Spleen (tissue), 7 donors: Measurements from ENCODE around the gene PLB1.

Source experiments
- CTCF ChIP-seq, 11 experiments: fragments of 200-600 bp in 7 of 11; fragments of 450-650 bp in 4 of 11; sonication (generic) in 4 of 11; IDR thresholded peaks in 8 of 11; conservative IDR thresholded peaks in 3 of 11; 1 replicate in 7 of 11; 2 replicates in 4 of 11; pipeline versions ENCODE4 v1.4.0 to v1.8.0; 2016 to 2021; ENCODE audit warnings: antibody characterized with exemption in 11 of 11, inconsistent platforms in 4 of 11, mild to moderate bottlenecking in 1 of 11
- POLR2AphosphoS5 ChIP-seq, 3 donors: sonication (generic); formaldehyde crosslinking; IDR thresholded peaks; one replicate each; pipeline ENCODE4 v1.5.1; 2017; ENCODE audit warnings: antibody characterized with exemption in 3 of 3
- donor health status: DM: no; HTN: no; CAD: no; lungs with moderate emphysema.
- donor health status: DM: no; HTN: no; CAD: no.
- donor health status: DM: no; HTN: no; CAD: no.

- TF ChIP-seq CTCF (IDR thresholded peaks at IDR 0.05 in 8 of 11, conservative IDR thresholded peaks at IDR 0.05 in 3 of 11): no peak
- no peak for TF ChIP-seq POLR2AphosphoS5 (IDR thresholded peaks at IDR 0.05)
These were observed 152.3 kb downstream of the PLB1 start for GRCh38 chr2:28648147-28648546.
